KMS-11 (cell line): ENCODE data around the gene PPM1J.
"Not testable (repeated sequence)": the region's sequence is repeated elsewhere in the genome, so short reads cannot be mapped to it uniquely, and the experiment has no call there.

ENCODE experiments used
- H2AFZ ChIP-seq: fragments of 200-600 bp; sonication (generic); 2 replicates; pipeline ENCODE4 v1.6.1; 2016; ENCODE audit warnings: antibody characterized with exemption, mixed run types, low read depth
- H3K27ac ChIP-seq: fragments of 200-600 bp; sonication (generic); 2 replicates; pipeline ENCODE4 v1.6.1; 2016; ENCODE audit warnings: mild to moderate bottlenecking, mixed run types
- H3K27me3 ChIP-seq: fragments of 200-600 bp; sonication (generic); 2 replicates; pipeline ENCODE4 v1.6.1; 2017; ENCODE audit warnings: mild to moderate bottlenecking, low read depth, mixed run types, moderate library complexity; ENCODE audit not compliant: insufficient read depth
- H3K36me3 ChIP-seq: fragments of 200-600 bp; sonication (generic); 2 replicates; pipeline ENCODE4 v1.6.1; 2017; ENCODE audit warnings: mild to moderate bottlenecking, mixed run types; ENCODE audit not compliant: insufficient read depth
- H3K4me1 ChIP-seq: fragments of 200-600 bp; sonication (generic); 2 replicates; pipeline ENCODE4 v1.6.1; 2016; ENCODE audit warnings: mild to moderate bottlenecking, low read depth, mixed run types; ENCODE audit not compliant: poor library complexity, severe bottlenecking
- H3K4me2 ChIP-seq: fragments of 200-600 bp; sonication (generic); 2 replicates; pipeline ENCODE4 v1.7.0; 2016; ENCODE audit warnings: mild to moderate bottlenecking, mixed run types
- H3K4me3 ChIP-seq: fragments of 200-600 bp; sonication (generic); IDR thresholded peaks from 2 replicates; pipeline ENCODE4 v1.6.1; 2017; ENCODE audit warnings: low read depth, low read length, mixed read lengths; ENCODE audit not compliant: insufficient read depth
- H3K79me2 ChIP-seq: fragments of 200-600 bp; sonication (generic); 2 replicates; pipeline ENCODE4 v1.6.1; 2016; ENCODE audit warnings: low read depth, mixed run types; ENCODE audit not compliant: insufficient read depth
- H3K9ac ChIP-seq: fragments of 200-600 bp; sonication (generic); 2 replicates; pipeline ENCODE4 v1.6.1; 2016; ENCODE audit warnings: mild to moderate bottlenecking, mixed run types
- H4K20me1 ChIP-seq: fragments of 200-600 bp; sonication (generic); 2 replicates; pipeline ENCODE4 v1.6.1; 2016; ENCODE audit warnings: mild to moderate bottlenecking, mixed run types; ENCODE audit not compliant: insufficient read depth
- CTCF ChIP-seq: fragments of 200-600 bp; sonication (generic); conservative IDR thresholded peaks from 2 replicates; pipeline ENCODE4 v1.6.1; 2017; ENCODE audit warnings: low read depth, mild to moderate bottlenecking, antibody characterized with exemption, low read length, moderate library complexity, mixed read lengths

The PPM1J gene

DNA sequence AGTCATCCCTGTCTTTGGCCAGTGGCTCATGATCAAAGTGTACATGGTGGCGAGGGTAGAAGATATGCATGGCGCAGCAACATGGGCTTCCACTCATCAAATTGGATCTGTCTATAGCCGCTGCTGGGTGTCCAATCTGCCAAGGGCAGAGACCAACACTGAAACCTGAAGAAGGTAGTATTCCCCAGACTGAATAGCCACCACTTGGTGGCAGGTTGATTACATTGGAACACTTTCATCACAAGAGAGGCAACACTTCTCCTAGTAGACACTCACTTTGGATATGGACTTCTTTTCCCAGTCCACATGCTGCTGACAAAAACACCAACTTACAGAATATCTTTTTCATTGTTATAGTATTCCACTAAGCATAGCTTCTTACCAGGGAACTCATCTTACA lies 22.4 kb upstream of the PPM1J start:
- no peaks in the 10 kb centered on the region for H3K27me3 ChIP-seq
- no peak overlapping the region for H3K27ac ChIP-seq
- no peak overlapping the region for H3K4me3 ChIP-seq
- no peak overlapping the region for H3K9ac ChIP-seq
- no peak overlapping the region for H2AFZ ChIP-seq
- no peak overlapping the region for H3K4me2 ChIP-seq
- no peaks in the 10 kb centered on the region for H4K20me1 ChIP-seq
- no peaks in the 10 kb centered on the region for H3K36me3 ChIP-seq
- H3K79me2 ChIP-seq = no peaks in the 10 kb centered on the region
- H3K4me1 ChIP-seq = no peaks in the 10 kb centered on the region
- no peak for TF ChIP-seq CTCF

GRCh38 chr1:112735752-112736151 lies 20.6 kb upstream of the PPM1J start:
- no peaks in the 10 kb centered on the region for H3K79me2 ChIP-seq
- H4K20me1 ChIP-seq = no peaks in the 10 kb centered on the region
- no peaks in the 10 kb centered on the region for H3K27me3 ChIP-seq
- no peak overlapping the region for H3K4me2 ChIP-seq
- H3K4me1 ChIP-seq = no peaks in the 10 kb centered on the region
- no peak overlapping the region for H3K4me3 ChIP-seq
- no peak overlapping the region for H2AFZ ChIP-seq
- no peak overlapping the region for H3K9ac ChIP-seq
- H3K36me3 ChIP-seq = no peaks in the 10 kb centered on the region
- no peak overlapping the region for H3K27ac ChIP-seq
- TF ChIP-seq CTCF = no peak

GRCh38 chr1:112731451-112731850 lies 16.3 kb upstream of the PPM1J start:
- no peak overlapping the region for H3K4me2 ChIP-seq
- no peak overlapping the region for H3K9ac ChIP-seq
- no peak for TF ChIP-seq CTCF
- no peak overlapping the region for H2AFZ ChIP-seq
- H3K27me3 ChIP-seq = no peaks in the 10 kb centered on the region
- H3K36me3 ChIP-seq = no peaks in the 10 kb centered on the region
- H3K4me3 ChIP-seq = no peak overlapping the region
- no peaks in the 10 kb centered on the region for H4K20me1 ChIP-seq
- H3K4me1 ChIP-seq = no peaks in the 10 kb centered on the region
- no peaks in the 10 kb centered on the region for H3K79me2 ChIP-seq
- no peak overlapping the region for H3K27ac ChIP-seq

GRCh38 chr1:112729909-112730308 lies 14.8 kb upstream of the PPM1J start:
- H3K4me3 ChIP-seq = no peak overlapping the region
- H3K9ac ChIP-seq = no peak overlapping the region
- no peaks in the 10 kb centered on the region for H3K4me1 ChIP-seq
- TF ChIP-seq CTCF = no peak
- no peaks in the 10 kb centered on the region for H3K36me3 ChIP-seq
- H3K27me3 ChIP-seq = no peaks in the 10 kb centered on the region
- no peaks in the 10 kb centered on the region for H4K20me1 ChIP-seq
- no peak overlapping the region for H3K4me2 ChIP-seq
- no peak overlapping the region for H2AFZ ChIP-seq
- H3K27ac ChIP-seq = no peak overlapping the region
- H3K79me2 ChIP-seq = no peaks in the 10 kb centered on the region

- H3K4me1 ChIP-seq, H2AFZ ChIP-seq, H3K36me3 ChIP-seq, H3K27ac ChIP-seq, H3K27me3 ChIP-seq, H3K79me2 ChIP-seq, H3K4me2 ChIP-seq, H3K9ac ChIP-seq, H4K20me1 ChIP-seq, H3K4me3 ChIP-seq: not testable (repeated sequence)
Measured at GRCh38 chr1:112729011-112729410, 13.9 kb upstream of the PPM1J start.

DNA sequence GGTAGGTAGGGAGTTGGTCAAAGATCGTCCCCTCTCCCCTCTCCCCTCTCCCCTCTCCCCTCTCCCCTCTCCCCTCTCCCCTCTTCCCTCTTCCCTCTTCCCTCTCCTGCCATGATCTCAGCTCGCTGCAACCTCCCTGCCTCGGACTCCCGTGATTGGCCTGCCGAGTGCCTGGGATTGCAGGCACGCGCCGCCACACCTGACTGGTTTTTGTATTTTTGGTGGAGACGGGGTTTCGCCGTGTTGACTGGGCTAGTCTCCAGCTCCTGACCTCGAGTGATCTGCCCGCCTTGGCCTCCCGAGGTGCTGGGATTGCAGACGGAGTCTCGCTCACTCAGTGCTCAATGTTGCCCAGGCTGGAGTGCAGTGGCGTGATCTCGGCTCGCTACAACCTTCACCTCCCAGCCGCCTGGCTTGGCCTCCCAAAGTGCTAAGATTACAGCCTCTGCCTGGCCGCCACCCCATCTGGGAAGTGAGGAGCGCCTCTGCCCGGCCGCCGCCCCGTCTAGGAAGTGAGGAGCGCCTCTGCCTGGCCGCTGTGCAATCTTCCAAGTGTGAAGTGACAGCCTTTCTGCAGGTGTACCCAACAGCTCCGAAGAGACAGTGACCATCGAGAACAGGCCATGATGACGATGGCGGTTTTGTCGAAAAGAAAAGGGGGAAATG lies 13.3 kb upstream of the PPM1J start:
- not testable (repeated sequence) for H3K4me1 ChIP-seq, H2AFZ ChIP-seq, H3K27me3 ChIP-seq, H4K20me1 ChIP-seq, H3K9ac ChIP-seq, H3K36me3 ChIP-seq, H3K27ac ChIP-seq, H3K4me3 ChIP-seq, H3K4me2 ChIP-seq, H3K79me2 ChIP-seq
